DMS153 (cell line): Measurements from ENCODE around the gene PLCG2.

Source experiments
- DNase-seq: peaks from one replicate; lab custom pipeline; 2025; lab: John Stamatoyannopoulos, UW

Gene PLCG2

DNA sequence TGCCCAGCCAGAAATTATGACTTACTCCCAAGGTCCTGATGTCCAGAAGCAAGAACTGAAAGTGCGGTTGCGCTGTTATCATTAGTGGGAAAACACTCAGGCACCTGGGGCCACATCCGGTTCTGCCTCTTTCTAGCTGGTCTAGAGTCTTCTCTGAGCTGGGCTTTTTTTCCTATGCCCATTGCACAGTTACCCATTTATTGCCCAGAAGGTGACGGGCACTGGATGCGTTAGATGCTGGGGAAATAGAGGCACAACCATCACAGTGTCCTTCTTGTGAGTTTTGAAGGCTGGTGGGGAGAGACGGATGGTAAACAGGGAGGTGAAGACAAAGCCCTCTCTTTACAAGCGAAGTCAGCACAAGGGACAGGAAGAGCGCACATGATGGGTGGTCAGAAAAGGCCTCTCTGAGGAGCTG lies 37.7 kb downstream of the PLCG2 start:
- DNase-seq, result no peak

DNA sequence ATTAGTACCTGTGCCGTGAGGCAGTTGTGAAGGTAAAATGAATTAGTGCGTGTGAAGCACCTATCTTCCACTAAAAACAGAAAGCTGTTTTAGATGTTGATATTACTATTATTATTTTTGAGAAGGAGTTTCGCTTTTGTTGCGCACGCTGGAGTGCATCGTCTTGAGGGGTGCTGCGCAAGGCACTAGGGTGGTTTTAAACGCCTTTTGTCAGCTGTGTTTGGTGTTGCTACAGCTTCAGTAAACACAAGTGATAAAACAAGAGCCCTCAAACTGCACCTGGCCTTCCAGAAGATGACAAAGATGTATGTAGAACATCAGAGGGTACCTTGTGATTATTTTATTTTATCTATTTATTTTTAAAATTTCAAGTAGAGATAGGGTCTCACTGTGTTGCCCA lies 38.2 kb downstream of the PLCG2 start:
- DNase-seq, result no peak

DNA sequence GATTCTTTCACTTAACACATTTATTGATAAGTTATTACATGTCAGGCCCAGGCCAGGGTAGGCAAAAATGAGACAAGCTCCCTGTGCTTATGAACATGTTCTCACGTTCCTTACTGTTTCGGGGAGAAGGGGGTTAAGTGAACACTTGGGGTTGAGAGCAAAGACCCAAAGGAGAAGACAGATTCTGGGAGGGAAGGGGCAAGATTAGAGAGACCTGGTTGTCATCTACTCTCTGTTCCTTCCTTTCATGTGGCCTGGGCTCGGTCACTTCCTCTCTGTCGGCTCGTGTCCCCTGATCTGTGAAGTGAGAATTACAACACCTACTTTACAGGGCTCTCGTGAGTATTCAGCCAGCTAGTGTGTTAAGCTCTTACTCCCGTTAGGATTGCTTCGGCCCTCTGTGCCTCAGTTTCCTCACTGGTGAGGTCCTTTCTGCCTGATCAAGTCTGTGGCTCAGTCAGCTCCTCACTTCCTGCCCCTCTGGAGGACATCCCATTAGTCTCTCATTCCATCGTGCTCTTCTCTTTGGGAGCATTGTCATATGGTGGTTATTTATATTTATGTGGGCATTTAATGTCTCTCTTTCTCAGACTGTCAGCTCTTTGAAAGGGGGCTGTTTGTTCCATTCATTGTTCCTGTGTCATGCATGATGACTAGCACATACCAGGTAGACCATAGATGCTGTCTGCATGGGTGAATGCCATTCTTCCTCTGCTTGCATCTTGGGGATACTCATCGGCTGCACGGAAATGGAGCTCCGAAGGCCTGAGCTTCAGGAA lies 38.9 kb downstream of the PLCG2 start:
- no peak for DNase-seq

DNA sequence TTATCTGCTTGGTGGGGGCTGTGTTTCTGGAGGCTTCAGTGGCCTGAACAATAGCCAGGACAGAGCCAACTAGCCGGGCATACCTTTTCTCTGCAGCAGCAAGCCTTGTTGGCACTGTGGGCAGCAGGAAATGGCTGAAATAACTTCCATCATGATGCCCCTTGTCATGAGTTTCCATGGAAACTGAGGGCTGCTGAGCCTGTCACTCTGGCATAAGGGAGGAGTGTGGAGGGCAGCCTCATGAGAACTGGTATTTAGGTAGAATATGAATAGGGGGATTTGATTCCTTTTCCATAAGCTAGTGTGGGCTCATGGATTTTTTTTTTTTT lies 39.4 kb downstream of the PLCG2 start:
- DNase-seq, result no peak

DNA sequence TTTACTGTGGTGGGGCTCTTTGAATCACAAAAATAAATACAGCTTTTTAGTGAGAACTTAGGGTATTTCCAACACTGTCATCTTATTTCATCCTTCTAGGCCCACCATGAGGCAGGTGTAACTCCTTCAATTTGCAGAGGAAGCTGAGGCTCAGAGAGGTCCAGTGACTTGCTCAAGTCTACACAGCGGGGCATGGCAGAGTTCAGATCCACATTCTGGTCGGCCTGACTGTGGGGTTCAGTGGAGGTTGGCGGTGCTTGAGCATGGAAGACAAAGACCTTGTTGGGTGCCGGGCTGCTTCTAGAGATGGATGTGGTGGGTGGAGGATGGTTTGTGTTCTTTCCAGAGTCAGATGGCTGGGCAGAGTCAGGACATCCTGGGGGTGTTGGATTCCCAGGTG lies 39.8 kb downstream of the PLCG2 start:
- no peak for DNase-seq

DNA sequence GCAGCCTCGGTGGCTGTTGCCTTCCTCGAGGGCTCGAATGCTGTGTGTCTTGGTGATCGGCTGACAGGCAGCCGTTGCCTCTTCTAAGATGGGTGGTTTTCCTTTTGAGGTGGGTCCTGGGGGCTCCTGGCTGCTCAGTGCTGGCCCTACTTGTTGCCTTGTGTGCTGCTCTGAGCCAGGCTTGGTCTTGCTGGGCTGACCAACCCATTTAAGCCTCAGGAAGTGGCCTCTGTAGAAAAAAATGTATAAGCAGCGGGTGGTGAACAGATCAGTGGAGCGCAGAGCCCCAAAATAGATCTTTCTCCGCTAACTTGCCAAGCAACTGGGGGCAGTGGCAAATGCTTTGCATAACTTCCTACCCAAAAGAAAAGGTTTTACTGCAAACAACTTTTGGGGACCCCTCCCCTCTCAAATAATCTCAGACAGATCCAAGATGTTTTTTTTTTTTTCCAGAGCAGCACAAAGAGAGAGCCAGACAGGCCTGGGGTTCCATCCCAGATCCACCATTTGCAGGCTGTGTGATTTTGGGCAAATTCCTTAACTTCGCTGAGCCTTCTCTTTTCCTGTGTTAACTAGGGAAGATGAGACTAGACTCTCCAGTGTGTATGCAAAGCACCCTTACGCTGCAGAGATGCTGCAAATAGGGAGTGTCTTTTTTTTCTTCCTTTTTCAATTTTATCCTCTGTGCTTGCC lies 42.5 kb downstream of the PLCG2 start:
- no peak for DNase-seq

DNA sequence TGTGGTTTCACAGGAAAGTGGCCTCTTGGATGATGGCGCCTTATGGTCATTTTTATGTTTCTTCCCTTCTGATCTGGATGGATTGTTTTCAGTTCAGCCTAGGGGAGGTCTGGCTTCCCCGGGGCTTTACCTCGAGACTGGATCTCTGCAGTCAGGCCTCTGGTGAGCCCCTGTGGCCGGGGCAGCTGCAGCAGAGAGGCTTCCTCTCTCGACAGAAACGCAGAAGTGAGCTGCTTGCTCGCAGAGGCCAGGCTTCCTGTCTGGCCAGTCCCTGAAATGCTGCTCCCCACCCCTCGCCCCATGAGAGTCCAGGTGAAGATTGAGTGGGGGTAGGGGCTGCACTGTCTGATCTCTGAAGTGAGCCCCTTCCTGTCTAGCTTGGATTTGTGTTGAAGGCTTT lies 44.0 kb downstream of the PLCG2 start:
- no peak for DNase-seq

DNA sequence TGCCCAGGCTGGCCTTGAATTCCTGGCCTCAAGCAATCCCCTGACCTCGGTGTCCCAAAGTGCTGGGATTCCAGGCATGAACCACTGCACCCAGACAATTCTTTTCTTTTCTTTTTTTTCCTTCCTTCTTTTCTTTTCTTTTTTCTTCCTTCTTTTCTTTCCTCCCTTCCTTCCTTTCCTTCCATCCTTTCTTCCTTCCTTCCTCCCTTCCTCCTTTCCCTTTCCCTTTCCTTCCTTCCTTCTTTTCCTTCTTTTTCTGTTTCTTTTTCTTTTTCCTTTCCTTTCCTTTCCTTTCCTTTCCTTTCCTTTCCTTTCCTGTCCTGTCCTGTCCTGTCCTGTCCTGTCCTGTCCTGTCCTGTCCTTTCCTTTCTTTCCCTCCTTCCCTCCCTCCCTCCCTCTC lies 44.6 kb downstream of the PLCG2 start:
- DNase-seq, result no peak

DNA sequence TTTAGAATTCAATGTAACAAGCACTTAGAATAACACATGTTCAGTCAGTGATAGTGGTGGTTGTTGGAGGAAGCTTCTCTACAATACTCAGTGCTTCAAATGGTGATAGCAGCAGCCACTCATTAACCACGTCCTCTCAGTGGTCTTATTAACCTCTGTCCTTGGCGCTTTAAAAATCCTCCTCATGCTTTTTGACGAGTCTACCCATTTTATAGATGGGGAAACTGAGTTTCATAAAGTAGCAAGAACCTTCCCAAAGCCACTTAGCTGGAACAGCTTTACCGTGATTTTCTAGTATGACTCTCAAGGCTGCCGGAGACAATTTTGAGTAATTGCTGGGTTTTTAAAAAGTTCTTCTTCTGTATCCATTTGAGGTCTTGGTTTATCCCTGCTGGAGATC lies 47.4 kb downstream of the PLCG2 start:
- no peak for DNase-seq

DNA sequence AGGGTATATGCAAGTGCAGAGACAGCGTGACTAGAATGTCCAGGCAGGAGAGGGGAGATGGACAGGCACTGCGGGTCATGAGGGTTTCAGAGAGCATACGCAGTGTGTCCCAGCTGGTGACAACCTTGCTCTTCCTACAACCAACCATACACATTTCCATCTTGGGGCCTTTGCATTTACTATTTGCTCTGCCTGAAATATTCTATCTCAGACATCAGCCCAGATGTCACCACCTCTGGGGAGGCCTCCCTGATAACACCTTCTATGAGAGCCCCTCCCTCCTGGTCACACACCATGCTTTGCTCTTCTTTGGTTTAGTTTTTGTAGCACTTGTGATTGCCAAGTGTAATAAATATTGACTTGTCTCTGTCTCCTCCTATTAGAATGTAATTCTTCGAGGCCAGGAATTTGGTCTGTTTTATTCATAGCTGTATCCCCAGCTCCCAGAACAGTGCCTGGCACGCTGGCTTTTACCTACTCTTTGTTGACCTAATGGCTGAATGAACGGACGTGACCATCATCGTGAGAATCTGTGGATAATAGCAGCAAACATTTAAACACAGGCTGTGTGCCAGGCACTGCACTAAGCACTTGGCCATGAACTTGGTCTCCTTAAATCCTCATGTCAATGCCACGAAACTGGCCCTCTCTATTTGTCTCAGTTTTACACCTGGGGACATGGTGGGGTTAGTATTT lies 51.9 kb downstream of the PLCG2 start:
- no peak for DNase-seq

DNA sequence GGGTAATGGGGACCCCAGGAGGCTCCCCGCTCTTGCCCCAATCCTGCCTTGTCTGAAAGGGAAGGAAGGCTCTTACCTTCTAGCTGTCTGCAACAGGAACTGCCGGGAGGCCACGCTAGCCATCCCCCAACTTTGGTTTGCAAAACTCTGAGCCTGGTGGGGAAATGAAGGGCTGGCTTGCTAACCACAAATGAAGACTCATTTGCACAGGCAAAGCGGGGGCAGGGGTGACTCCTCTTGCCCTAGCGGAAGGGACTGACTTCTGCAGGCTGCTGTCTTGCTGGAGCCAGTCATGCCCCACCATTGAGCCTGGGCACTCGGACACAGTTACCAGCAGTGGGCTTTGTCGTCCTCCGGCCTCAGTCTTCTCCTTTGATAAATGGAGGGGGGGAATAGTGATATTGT lies 52.6 kb downstream of the PLCG2 start:
- DNase-seq, result no peak

DNA sequence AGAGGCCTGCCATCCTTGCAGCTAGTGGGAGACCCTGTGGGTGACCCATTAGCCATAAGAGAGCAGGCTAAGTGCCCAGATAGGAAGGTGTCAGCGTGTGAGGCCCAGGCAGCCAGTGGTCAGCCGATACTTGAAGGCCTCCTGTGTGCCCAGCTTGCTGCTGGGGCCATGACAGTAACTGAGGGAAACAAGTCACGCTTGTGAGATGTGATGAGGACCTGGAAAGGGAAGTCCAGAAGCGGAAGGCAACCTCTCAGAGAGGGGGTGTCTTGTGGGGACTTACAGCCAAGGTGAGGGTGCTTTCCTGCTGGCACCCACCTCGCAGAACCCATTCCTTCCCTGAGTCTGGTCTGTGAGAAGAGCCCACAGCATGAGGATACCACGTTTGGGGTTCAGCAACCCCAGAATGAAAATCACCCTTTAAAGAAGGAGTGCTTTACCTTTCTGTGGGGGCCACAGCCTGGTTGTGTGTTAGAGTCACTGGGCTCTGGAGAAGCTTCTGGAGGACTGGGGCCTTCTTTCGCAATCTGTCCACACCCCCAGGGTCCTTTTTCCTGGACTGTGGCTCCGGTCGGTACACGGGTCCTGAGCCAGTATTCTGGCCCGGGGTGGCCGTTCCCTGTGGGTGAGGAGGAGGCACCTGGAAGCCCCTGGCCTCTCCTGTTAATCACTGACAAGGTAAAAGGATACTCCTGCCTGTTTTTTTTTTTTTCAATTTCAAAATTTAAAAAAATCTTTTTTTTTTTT lies 53.9 kb downstream of the PLCG2 start:
- DNase-seq, result no peak

DNA sequence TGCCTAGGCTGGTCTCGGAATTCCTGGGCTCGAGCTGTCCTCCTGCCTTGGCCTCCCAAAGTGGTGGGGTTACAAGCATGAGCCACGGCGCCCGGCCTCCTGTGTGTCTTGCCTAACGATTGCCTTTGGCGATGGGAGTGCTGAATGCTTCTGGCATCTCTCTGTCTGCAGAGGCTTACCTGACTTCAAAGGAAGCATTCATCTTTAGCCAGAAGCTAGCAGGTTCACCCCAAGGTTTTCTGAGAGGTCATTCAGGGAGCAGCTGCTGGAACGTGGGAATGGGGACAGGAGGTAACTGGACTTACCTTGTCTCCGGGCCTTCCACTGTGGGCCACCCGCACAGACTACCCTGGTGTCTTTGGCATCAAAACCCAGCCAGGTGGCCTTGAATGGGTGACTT lies 54.7 kb downstream of the PLCG2 start:
- no peak for DNase-seq

DNA sequence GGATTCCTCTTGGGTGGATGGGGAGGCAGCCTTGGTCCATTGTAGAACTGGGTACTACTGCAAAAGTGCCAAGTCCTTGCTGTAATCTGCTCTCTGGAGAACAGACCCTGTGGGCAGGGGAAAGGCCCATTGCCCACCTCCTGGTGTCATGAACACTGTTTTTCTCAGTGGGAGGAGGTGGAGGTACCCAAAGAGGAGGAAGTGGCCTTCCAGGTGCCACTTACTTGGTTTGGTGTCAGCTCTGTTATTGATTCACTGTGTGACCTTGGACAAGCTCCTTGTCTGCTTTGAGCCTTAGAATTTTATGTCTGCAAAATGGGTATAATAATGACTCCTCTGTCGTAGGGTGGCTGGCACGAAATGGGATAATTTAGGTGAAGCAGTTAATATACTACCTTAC lies 55.8 kb downstream of the PLCG2 start:
- DNase-seq, result no peak

DNA sequence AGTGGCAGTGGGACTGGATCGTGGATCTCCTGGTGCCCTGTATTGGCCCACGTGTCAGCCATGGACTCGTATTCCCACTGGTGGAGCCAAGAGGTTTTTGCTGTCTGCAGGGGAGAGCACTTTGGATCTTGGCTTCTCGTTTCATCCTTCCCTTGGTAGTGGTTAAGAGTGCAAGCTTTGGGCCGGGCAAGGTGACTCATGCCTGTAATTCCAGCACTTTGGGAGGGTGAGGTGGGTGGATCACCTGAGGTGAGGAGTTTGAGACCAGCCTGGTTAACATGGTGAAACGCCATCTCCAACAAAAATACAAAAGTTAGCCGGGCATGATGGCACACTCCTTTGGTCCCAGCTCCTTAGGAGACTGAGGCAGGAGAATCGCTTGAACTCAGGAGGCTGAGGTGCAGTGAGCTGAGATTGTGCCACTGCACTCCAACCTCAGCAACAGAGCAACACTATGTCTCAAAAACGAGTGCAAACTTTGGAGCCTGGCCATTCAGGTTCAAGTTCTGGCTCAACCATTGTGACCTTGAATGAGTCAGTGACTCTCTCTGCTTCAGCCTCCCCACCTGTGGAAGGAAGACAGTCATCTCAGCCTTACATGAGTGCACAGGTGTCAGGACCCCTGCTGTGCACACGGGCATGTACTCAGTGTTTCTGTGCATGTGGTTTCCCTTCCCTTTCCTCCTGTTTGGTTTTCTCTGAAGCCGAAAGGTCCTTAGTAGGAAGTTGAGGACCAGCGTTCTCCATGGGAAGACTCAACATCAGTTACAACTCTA lies 57.4 kb downstream of the PLCG2 start:
- no peak for DNase-seq

DNA sequence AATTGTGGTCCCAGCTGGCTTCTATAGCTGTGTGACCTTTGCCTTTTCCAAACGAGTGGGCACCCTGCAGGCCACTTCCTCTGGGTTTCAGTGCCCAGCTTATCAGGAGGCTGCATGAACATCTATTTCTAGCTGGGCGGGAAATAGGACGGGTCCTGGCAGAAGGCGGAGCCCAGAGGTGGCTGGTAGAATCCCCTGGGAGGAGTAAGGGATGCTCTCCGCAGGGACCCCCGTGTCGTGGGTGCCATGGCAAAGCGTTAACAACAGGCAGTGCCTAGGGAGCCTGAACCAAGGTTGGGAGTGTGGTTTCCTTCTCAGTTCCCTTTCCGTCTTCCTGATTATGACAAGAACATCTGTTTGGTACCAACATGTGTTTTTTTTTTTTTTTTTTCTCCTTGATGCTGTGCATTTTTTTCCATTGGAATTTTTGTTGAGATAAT lies 58.2 kb downstream of the PLCG2 start:
- DNase-seq, result no peak

DNA sequence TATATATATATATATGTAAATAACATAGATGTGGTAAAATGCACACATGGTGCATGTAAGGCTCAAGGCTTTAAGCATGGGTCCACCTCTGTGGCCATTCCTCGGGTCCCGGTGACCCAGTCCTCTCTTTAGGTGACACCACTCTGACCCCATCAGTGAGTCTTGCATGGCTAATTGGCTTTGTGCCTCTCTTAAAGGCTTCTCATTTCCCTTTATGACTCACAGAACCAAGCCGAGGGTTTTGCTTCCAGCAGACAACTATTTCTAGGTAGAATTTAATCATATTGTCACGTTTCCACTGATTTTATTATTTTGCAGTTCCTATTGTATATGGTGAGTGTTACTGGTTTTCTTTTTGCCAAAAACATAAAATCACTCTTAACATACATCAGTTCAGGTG lies 59.7 kb downstream of the PLCG2 start:
- no peak for DNase-seq

DNA sequence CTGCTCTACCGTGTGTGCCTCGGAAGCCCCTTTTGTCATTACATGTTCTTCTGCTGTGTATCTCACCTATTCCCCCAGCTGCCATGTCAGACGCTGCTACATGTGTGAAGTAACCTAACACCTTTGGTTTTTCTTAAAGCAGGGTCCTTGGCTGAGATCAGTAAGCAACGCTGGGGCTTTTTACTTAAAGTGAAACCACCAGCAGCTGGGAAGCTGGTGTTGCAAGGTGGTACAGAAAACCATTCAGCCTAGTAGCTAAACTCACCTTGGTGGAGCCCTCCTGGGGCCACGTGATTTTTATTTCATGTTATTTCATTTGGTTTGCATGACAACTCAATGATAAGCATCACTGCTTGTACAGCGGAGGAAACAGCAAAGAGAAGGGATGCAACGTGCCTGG lies 62.6 kb downstream of the PLCG2 start:
- no peak for DNase-seq

DNA sequence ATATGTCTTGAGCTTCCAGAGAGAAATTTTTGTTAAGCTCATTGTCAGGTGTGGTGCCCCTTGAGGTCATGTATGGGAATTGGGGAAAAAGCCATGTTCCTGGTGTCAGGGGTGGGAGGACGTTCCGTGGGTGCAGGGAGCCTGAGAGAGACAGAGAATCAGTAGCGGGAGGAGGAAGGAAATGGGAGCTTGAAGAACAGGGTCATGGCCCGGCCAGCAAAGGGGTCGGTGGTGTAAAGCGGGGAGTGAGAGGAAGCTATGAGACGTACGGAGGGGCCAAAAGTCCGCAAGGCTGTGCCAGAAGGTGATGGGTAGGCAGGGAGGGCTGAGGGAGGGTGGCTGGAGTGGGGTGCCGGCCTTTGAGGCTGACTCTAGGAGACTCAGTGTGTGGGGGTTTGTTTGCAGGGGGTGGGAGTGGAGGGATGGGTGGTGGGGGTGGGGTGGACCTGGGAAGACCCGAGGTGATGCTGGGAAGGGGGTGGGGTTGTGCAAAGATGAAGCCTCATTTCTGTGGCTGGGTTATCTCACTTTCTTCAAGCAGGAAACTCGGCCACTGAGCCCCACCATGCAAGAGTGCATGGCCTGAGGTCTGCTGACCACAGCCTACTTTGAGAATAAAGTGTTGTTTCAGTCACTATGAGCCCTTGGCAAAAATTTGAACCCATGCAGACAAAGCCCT lies 63.6 kb downstream of the PLCG2 start:
- DNase-seq, result no peak

DNA sequence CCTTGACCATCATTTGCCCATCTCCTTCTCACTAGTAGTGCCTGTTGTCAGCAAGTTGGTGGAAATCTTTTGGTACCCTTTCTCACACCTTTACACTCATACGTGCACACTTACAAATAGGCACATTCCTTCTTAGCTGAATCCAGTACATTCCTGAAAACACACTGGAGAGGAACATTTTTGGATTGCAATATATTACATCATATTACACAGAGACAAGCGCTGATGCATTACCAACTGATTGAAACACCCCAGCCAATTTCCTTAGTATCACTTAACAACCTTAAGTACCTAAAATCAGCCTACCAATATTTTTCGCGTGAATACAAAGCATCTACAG lies 64.1 kb downstream of the PLCG2 start:
- no peak for DNase-seq

DNA sequence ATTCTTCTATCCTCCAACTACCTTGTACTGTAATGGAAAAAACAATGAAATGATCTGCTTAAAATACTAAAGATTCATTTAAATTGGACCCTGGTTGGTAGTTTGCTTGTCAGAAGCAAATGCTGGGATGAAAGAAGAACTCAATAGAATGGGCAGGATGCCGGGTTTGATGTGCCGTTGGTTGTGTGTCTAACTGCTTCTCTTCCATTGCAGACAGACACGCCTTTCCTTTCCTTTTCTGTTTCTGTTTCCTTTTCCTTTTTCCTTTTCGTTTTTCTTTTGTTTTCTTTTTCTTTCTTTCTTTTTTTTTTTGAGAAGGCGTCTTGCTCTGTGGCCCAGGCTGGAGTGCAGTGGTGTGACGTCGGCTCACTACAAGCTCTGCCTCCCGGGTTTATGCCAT lies 64.6 kb downstream of the PLCG2 start:
- no peak for DNase-seq
